ENCODE results near the gene CELA3A.
"Not testable (repeated sequence)": the region's sequence is repeated elsewhere in the genome, so short reads cannot be mapped to it uniquely, and the experiment has no call there.

CELA3A gene

DNA sequence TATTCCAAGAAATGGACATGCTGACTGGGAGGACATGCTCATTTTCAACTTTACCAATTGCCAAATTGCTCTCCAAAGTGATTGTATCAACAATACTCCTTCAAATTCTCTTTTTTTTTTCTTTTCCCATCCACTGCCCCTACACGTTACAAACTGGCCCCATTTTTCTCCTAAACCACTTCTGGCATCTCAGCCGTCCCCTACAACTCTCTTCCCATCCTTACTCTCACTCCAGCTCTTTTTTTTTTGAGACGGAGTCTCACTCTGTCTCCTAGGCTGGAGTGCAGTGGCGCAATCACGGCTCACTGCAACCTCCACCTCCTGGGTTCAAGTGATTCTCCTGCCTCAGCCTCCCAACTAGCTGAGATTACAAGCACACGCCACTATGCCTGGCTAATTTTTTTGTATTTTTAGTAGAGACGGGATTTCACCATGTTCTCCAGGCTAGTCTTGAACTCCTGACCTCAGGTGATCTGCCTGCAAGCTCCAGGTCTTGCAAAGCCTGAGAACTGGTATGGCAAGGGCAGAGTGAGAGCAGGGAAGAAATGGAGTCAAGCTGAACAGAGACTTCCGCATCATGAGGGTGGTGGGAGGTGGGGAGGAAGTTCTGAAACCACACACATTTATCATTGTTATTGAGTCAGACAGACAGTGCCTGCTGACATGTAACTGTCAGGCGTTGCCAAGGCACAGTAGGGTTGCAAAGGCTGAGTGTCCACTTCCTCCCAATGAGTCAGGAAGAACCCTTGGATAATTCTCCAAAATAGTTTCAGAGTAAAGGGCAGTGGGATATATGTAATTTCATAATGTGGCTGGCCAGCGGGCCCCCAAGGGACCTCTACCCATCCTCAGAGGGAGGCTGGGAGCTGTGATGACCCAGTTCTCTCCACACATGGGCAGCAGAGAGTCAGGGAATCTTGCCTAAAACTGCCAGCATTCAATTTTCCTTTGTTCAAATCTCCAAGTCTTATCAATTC is 17.4 kb downstream of the CELA3A start:
- no peak for DNase-seq

DNA sequence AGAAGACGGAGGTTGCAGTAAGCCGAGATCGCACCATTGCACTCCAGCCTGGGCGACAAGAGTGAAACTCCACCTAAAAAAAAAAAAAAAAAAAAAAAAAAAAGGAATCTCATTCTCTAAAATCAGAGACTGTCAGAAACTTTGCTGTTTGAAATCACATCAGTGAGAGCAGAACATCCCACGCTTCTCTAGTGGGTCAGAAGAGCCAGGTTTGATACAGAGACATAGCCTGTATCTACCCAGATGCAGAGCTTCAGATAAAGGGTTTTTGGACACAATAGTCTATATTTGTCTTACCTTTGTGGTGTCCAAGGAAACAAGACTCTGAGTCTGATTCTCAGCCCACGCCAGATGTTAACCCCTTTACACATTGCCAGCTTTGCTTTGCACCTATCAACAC is 19.6 kb downstream of the CELA3A start:
- DNase-seq, result no peak

DNA sequence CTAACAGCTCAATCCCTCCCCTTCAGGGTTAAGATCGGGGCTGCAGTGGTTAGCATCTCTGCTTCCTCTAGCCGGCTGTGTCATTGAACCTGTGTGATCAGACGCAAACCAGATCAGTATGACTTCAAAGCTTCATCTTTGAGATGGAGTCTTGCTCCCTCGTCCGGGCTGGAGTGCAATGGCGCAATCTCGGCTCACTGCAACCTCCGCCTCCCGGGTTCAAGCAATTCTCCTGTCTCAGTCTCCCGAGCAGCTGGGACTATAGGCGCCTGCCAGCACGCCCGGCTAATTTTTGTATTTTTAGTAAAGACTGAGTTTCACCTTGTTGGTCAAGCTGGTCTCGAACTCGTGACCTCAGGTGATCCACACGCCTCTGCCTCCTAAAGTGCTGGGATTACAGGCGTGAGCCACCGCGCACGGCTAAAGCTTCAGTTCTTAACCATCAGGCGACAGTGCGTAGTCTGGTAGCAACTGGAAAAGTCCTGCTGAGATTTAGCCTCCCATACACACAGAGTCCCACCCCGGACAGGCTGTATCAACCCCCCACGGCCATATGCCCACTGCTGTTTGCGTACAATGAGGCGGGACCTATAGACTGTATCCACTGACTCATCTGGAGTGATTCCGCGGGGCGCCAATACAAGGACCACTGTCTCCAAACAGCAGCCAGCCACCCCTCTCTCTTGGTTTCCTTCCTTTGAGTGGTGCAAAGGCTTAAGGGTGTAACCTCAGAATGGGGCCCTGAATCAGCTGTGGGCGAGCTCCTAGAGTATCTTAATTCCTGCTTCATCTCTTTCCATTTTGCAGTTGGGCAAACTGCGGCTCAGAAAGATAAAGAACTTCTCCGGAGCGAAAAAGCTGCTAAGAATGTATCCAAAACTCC is 23.3 kb downstream of the CELA3A start:
- DNase-seq, result peak; percentile 87

DNA sequence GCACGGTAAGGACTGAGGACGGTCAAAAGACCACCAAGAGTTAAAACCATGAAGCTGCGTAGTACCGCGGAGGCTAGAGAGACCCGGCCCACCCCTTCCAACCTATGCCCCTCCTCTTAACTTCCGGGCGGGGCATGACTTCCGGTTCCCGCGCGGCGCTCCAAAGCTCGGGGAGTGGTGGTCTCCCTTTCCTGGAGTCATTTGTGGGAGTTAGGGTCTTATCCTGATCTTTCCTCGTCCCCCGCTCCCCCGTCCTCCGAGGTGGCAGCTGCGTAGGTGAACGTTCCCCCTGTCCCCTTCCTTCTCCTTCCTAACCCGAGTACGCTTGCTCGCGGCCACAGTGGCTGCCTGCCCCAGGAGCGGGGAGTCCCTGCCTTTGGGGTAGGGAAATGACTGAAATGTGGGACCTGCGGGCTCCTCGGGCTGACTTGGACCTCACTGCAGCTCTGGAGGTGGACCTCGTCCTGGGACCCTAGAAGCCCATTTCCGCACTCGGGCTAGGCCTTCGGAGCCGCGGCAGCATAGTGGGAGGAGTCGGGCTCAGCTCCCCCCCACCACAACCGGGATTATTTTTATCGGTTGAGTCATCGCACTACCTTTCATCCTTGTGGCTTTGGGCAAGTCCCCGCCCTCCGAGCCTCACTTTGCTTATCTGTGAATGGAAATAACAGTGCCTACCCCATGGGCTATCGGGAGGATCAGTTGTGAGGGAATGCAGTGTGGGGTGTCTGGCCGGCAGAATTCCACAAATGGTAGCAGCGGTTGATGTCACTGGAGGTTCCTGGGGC is 24.1 kb downstream of the CELA3A start:
- peak; percentile 87 for DNase-seq

DNA sequence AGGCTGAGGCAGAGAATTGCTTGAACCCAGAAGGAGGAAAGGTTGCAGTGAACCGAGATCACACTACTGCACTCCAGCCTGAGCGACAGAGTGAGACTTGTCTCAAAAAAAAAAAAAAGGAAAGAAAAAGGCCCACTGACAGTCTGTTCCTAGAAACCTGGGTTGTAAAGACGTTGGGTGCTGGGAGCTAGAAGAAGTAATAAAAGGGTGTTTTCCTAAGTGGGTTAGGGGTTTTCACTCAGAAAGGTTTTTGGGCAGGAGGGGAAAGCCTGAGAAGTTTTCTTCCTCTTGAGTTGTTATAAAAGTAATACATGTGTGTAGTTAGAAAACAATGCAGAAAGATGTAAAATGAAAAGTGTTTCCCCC is 25.4 kb downstream of the CELA3A start:
- no peak for DNase-seq

DNA sequence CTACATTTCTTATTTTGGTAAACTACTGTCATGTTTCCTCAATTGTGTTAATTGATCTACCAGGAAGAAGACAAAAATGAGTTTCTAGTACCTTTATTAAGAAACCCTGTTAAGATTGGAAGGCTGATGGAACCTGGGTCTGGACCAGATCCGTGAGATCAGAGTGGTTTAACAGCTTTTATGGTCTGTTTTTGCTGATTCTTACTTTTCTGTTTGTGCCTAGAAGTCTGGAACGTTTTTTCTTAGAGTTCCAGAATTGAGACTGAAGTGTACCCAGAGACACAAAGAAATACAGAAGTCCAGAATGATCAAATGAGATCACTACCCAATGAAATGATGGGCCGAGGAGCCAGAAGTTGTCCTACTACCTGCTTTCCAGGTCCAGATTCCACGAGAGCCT is 28.6 kb downstream of the CELA3A start:
- DNase-seq, result no peak

DNA sequence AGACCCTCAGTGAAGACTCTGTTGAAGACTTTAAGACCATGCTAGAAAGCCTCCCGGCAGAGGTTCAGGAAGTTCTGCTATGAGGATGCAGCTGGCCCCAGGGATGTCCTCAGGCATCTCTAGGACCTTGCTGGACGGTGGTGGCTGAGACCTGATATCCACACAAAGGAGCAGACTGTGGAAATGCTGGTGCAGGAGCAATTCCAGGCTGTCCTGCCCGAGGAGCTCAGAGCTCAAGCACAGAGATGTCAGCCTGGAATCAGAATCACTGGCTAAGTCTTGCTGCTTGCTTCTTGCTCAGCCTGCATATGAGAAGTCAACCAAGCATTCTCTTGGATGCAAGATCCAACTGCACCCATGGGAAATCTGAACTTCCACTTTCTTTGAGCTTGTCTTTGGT is 29.0 kb downstream of the CELA3A start:
- no peak for DNase-seq

DNA sequence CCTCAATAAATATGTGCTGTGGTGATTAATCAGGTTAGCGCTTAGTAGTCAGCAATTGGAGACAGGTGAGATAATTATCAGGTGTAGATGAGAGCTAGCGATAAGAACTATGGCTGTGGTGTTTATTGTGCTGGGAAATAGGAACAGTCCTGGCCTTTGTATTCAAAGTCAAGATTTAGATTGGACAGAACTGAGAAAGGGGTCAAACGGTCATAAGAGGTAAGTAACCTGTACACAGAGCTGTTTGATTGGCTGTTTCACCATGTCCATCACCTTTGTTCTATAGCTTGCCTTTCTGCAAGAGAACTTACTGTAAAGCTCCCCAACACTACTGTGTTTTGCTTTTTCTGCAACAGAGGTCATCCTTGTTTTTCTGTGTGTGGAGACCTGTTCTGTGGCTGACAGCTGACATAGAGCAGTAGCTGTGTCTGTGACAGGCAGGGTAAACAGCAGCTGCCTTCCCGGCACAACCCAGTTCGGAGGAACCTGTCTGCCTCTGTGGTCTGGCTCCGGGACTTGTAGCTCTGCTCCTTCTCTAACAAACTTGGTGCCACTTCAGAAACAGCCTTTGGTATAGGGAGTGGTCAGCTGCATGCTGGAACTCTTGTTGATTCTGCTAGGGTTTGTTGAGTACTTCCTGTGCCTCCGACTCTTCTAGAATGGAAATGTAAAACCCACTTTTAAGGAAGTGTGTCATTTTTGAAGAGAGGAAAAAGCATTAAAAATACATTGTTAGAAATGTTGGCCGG is 29.9 kb downstream of the CELA3A start:
- no peak for DNase-seq

DNA sequence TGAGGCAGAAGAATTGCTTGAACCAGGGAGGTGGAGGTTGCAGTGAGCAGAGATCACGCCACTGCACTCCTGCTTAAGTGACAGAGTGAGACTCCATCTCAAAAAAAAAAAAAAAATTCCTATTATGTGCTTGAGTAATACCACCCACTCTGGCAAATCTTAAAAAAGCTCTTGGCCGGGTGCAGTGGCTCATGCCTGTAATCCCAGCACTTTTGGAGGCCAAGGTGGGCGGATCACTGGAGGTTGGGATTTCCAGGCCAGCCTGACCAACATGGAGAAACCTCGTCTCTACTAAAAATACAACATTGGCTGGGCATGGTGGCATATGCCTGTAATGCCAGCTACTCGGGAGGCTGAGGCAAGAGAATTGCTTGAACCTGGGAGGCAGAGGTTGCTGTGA is 33.4 kb downstream of the CELA3A start:
- not testable (repeated sequence) for DNase-seq

DNA sequence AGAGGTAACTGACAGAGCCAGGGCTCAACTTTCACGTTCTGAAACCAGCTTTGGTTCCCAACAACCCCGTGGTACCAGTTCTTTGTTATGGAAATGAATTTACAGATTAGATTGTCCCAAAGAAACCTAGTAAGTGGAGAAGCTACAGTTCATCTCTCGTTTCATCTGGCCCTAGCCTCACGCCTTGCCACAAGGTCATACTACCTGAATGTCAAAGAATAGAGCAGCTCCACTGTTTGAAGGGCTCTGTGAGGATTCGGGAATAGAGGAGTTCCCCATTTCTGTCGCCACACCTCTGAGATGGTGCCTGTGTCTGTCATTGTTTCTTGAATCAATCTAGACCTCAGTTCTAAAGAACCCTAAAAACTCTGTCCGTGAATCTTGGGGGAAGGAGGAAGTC is 36.1 kb downstream of the CELA3A start:
- DNase-seq, result no peak

DNA sequence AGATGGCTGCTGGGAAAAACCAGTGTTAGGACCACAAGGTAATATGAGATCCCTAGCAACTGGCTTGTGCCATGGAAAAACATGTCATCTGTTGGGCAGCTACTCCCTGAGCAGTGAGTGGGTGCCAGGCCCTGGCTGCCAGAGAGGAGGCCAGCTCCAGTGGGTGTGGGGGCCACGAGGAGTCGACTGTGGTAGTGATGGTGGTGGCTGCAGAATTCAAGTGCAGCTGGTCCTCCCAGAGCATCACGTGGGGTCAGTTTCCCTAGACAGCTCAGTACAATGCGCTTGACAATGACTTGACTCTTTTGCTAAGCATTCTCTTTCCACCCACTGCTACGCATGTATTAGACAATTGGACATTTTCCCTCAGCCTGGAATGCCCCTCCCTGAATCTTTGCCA is 36.6 kb downstream of the CELA3A start:
- DNase-seq, result no peak

DNA sequence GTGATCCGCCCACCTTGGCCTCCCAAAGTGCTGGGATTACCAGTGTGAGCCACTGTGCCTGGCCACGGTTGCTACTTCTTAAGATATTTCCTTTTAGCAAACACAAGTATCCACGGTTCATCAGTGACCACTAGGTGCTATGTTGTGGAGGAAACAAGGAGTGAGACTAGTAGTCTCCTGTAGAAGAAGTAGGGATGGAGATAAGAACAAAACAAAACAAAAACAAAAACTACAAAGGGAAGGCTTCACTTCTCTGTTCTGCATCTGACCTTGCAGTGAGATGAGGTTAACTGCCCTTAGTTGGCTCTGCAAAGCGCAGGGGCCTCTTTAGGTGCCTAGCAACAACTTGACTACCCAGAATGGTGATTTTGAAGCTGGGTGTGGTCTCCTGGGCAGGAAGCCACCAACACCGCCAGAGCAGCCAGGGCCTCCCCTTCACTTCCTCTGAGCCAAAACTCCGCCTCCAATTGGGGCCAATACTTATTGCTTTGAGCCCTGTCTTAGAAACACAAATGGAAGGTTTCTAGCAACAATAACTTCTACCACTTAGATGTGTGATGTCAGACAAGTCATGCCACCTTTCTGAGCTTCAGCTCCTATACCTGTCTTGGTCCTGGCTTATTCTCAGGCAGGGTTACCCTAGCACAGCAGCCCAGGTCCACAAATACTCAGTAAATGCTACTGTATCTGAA is 38.3 kb downstream of the CELA3A start:
- no peak for DNase-seq

DNA sequence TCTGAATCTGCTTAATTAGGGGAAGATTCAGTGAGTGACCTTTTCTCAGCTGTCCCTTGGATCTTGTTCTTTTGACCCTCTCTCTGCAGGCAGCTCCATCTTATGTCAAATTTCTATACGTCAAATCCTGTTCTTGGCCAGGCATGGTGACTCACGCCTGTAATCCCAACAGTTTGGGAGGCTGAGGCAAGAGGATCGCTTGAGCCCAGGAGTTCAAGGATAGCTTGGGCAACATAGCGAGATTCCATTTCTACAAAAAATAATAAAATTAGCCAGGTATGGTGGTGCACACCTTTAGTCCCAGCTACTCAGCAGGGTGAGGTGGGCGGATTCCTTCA is 38.8 kb downstream of the CELA3A start:
- no peak for DNase-seq

DNA sequence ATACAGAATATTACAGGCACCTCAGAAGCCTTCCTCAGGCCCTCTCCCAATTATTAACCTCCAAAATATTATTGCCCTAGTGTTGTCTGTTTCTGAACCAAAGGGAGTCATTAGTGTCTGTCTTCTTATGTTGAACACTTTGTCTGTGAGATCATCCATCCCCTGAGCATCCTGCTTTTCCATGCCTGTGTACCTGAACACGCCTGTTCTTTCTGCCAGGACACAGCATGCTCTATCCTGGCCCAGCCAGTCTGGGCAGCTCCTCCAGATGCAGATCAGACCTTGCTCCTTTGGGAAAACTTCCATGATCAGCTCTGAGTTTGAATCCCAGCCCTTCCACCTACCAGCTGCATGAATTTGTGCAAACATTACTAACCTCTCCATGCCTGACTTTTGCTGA is 40.0 kb downstream of the CELA3A start:
- DNase-seq, result no peak

DNA sequence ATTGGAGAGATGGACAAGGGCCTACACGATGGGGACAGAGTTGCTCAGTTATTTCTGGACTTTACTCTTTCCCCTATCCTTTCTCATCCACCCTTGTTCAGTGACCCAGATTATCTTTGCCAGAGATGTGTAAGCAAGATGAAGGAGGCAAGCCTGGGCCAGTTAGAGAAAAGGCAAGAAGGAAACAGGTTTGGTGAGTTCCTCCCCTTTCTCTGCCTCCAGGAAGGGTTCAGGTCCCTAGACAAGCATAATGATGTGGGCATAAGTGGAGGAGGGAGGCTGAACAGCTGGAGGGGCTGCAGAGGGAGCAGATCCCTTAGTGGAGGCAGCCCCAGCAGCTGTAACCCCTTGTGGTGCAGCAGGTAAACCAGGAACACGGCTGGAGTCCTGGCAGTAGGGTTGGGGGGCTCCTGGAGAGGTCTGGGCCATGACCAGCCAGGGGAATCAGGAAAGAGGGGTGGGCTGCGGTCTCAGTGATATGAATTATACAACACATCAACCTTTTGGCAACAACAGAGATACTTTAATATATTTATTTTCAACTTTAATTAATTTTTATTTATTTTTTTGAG is 41.8 kb downstream of the CELA3A start:
- DNase-seq, result no peak

DNA sequence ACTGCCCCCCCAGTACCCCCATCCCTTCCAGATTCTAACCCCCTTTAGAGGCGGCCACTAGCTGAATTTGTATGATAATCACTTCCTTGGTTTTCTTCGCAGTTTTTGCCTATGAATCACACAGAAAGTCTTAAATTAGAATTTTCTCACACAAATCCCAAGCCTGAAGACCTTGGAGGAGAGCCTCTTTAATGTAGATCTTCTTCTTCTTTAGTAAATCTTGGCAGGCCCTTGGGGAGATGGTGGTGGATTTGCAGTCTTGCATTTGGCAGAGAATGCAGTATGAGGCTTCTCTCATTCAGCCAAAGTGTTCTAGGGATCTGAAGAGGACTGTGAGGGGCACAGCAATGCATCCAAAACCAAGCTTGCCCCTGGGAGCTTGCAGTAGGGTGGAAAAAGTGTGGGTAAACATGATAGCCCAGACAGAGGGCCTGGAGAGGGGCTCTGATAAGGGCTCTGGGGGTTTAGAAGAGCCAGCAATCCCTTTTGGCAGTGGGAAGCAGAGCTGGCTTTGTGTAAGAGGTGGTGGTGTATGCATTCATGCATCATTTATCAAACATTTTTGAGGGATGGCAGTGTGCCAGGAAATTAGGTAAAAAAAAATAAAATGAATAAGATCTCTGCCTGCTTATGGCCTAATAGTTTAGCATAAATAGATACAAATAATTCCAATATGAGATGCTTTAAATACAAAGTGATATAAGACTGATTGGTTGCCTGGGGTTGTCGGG is 43.4 kb downstream of the CELA3A start:
- no peak for DNase-seq

DNA sequence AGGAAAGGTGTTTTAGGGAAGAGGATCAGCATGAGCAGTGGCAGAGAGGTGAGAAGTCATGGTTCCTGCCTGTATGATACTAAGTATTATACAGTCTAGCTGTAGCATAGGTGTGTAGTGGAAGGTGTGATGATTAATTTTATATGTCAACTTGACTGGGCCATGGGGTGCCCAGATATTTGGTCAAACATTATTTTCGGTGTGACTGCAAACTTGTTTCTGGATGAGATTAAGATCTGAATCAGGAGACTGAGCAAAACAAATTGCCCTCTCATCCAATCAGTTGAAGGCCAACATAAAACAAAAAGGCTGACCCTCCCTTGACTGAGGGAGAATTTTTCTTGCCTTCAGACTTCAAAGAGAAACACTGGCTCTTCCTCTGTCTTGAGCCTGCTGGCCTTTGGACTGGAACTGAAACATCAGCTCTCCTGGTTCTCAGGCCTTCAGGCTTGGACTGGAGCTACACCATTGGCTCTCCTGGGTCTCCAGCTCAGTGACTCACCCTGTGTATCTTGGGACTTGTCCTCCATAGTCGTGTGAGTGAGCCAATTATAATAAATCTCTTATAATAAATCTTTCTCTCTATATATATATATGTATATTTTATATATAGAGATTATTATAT is 44.3 kb downstream of the CELA3A start:
- no peak for DNase-seq

DNA sequence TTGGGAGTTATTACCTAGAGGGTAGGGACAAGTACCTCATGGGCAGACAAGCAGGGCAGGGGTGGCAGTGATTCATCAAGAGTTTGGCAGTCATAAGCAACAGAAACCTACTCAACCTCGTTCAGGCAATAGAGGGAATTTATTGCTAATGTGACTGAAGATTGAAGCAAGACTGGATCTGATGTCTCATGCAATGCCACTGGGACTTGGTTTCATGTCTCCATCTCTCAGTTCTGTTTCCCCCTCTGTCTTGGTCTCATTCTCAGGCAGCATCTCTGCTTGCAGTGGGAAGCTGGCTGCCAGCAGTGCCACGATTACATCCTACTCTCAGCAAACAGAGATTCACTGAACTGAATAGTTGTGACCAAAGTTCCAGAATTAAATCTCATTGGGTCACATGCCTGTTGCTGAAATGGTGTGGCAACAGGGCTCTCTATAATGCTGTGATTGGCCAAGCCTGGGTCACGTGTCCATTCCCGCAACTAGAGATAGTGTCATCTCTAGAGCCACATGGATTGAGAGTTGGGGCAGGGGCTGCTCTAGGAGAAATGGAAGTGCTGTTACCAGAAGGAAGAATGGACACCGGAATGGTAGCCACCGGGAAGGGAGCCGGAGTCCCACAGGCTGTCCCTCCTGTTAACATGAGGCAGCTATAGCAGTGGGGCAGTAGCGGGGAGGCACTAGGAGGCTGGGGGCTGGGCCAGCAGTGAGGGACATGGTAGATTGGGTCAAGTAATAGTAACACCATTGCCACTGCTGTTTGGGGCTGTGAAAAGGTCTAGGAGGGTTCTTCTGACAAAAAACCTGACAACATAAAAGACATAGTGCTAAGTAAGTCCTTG is 47.1 kb downstream of the CELA3A start:
- no peak for DNase-seq

DNA sequence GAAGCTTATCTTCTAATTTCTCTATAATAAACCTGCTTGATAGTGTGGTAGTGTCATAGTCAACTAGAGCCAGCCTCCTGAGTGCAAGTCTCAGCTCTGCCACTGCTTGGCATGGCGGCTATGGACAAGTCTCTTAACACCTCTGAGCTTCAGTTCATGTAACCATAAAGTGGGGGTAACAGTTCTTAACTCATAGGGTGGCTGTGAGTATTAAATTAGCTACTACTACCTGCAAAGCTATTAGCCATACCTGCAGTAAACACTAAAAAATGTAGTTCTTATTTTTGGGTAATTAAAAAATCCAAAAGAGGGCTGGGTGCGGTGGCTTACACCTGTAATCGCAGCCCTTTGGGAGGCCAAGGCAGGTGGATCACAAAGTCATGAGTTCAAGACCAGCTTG is 48.9 kb downstream of the CELA3A start:
- DNase-seq, result no peak
